NCI-H146 treated with DMSO at 0.1 percent for 48 hours (cell line): Measurements from ENCODE around the gene MAP3K4.

Source experiments
- DNase-seq: peaks from one replicate; lab custom pipeline; 2025; ENCODE audit not compliant: unreplicated experiment; lab: John Stamatoyannopoulos, UW

Gene MAP3K4

GRCh38 chr6:161076181-161076677 is 84.7 kb downstream of the MAP3K4 start:
- no peak for DNase-seq

GRCh38 chr6:161079566-161080262 is 88.1 kb downstream of the MAP3K4 start:
- no peak for DNase-seq

GRCh38 chr6:161080263-161080970 is 88.8 kb downstream of the MAP3K4 start:
- DNase-seq: no peak

- no peak for DNase-seq
Measured at GRCh38 chr6:161082215-161082614, 90.6 kb downstream of the MAP3K4 start.

GRCh38 chr6:161085246-161085645 is 93.7 kb downstream of the MAP3K4 start:
- DNase-seq: no peak

GRCh38 chr6:161088676-161089328 is 97.2 kb downstream of the MAP3K4 start:
- no peak for DNase-seq

- DNase-seq: no peak
Measured at GRCh38 chr6:161091151-161091550, 99.6 kb downstream of the MAP3K4 start.

GRCh38 chr6:161091972-161092701 is 100.6 kb downstream of the MAP3K4 start:
- no peak for DNase-seq

- no peak for DNase-seq
Measured at GRCh38 chr6:161094955-161095354, 103.4 kb downstream of the MAP3K4 start.

GRCh38 chr6:161095916-161096315 is 104.3 kb downstream of the MAP3K4 start:
- DNase-seq: no peak

GRCh38 chr6:161100072-161100471 is 108.5 kb downstream of the MAP3K4 start:
- no peak for DNase-seq

GRCh38 chr6:161101517-161101916 is 109.9 kb downstream of the MAP3K4 start:
- no peak for DNase-seq

GRCh38 chr6:161103475-161103874 is 111.9 kb downstream of the MAP3K4 start:
- DNase-seq: no peak

- DNase-seq: no peak
Measured at GRCh38 chr6:161104966-161105365, 113.4 kb downstream of the MAP3K4 start.

- DNase-seq: no peak
Measured at GRCh38 chr6:161105408-161105807, 113.8 kb downstream of the MAP3K4 start.

- no peak for DNase-seq
Measured at GRCh38 chr6:161107779-161108730, 116.5 kb downstream of the MAP3K4 start.

- no peak for DNase-seq
Measured at GRCh38 chr6:161108916-161109315, 117.3 kb downstream of the MAP3K4 start.

- no peak for DNase-seq
Measured at GRCh38 chr6:161109366-161109765, 117.8 kb downstream of the MAP3K4 start.

GRCh38 chr6:161110028-161110779 is 118.6 kb downstream of the MAP3K4 start:
- no peak for DNase-seq
